Measurements from ENCODE around the gene CPT1B.

Gene CPT1B

DNA sequence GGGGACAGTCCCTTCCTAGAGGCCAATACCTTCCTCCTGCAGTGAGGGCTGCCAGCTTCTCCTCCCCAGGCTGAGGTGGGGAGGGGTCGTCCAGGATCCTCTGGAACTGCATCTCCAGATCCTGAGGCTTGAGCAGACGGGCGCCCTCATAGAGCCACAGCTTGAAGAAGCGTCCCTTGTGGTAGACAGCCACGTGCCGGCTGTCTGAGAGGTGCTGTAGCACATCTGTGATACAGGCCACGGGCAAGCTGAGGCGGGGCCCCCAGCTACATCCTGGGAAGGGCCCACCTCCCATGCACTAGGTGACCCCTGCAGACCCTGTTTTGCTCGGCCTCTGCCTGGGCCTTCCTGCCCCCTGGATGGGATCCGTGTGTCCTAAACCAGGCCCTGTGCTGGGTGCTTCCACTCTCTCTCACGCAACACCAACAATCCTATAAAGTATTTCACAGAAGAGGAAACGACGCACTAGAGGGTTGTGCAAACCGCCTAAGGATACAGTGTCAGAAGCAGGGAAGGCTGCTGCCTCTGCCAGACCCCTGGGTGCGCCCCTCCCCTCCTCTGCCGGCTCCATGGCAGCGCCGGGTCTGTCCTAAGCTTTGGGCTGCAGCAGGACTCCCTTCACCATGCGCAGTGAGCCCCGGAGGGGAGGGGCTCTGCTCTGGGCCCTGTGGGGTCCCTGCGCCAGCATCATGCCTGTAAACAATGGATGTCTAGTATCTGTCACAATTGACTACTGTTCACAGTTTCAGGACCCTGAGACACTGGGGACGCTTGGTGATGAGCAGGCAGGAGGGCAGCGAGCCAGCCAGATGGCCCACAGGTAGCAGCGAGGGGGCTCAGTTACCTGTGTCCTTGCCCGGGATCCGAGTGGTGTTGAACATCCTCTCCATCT, 4.5 kb downstream of the CPT1B start:
- no peak for TF ChIP-seq CTCF (conservative IDR thresholded peaks at IDR 0.05; ENCODE audit: low read depth, low read length)
- no peak for DNase-seq (ENCODE audit: low read depth)
- no peak overlapping the region for H3K4me3 ChIP-seq (ENCODE audit: low read depth, low read length)

DNA sequence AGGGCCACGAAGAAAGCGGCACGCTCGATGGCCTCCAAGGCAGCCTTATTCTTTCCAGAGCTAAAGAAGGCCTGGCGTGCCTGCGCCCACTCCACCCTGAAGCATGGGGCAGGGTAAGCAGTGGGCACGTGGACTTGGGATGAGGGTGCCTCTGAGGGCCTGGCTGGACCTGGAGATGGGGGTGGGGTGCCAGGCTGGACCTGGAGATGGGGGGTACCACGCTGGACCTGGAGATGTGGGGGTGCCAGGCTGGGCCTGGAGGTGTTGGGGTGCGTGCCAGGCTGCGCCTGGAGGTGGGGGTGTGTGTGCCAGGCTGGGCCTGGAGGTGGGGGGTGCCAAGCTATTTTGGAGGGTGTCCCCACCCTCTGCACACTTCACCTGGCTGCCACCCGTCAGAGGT, 5.3 kb downstream of the CPT1B start:
- TF ChIP-seq CTCF (conservative IDR thresholded peaks at IDR 0.05; ENCODE audit: low read depth, low read length) = no peak
- DNase-seq (ENCODE audit: low read depth) = no peak
- no peak overlapping the region for H3K4me3 ChIP-seq (ENCODE audit: low read depth, low read length)

DNA sequence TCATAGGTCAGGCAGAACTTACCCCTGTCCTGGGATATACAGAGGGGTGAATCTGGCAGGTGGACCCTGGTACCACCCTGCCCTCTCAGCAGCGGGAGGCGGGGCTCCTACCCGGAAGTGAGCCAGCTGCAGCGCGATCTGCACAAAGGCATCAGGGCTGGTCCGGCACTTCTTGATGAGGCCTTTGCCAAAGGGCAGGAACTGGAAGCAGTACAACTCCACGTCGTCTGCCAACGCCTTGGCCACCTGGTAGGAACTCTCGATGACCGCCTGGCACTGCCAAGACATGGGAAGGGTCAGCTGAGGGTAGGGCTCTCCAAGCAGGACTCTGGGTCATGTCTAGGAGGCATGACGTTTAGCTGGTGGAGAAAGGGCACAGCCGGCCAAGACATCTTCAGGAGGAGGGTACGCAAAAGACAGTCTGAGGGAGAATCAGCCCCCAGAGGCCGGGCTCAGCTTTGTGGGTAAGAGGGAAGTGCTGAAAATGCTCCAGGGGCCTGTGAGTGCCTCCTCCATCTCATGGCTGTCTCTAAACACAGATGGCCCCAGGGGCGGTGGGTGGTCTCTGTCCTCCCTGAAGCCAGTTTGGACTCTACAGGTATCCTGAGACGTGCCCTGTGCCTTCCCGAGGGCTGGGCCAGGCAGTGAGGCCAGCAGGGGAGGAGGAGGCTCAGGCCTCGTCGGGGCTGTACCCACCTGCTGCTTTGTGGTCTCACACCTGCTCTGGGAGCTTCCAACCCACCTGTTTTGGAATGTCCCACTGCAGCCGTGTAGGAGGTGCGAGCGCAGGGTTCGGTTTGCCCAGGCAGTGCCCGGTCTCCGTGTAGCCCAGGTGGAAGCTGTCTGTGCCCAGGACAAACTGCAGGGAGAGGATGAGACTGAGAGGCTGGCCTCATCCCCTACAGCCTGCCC, 6.7 kb downstream of the CPT1B start:
- H3K4me3 ChIP-seq (ENCODE audit: low read depth, low read length) = no peak overlapping the region
- no peak for DNase-seq (ENCODE audit: low read depth)
- TF ChIP-seq CTCF (conservative IDR thresholded peaks at IDR 0.05; ENCODE audit: low read depth, low read length) = no peak

DNA sequence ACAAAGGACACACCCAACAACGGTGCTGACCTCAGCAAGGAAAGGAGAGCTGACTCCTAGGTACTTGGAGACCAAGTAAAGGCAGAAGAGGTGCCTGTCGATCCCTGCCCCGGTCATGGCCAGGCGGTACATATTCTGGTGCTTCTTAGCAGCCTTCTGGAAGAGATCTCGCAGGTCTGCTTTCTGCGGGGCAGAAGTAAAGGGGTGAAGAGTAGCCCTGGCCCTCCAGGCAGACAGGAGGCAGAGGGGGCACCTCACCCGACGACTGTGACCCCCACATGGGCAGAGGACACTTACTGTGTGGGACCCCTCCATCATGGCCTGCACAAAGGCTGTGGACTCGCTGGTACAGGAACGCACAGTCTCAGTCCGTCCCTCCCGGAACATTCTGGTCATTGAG, 7.4 kb downstream of the CPT1B start:
- no peak for TF ChIP-seq CTCF (conservative IDR thresholded peaks at IDR 0.05; ENCODE audit: low read depth, low read length)
- no peak for DNase-seq (ENCODE audit: low read depth)
- H3K4me3 ChIP-seq (ENCODE audit: low read depth, low read length) = no peak overlapping the region

GRCh38 chr22:50569896-50570535, 8.2 kb downstream of the CPT1B start:
- H3K4me3 ChIP-seq (ENCODE audit: low read depth, low read length) = no peak overlapping the region
- DNase-seq (ENCODE audit: low read depth) = no peak
- TF ChIP-seq CTCF (conservative IDR thresholded peaks at IDR 0.05; ENCODE audit: low read depth, low read length) = no peak

GRCh38 chr22:50569041-50569459, 9.2 kb downstream of the CPT1B start:
- TF ChIP-seq CTCF (conservative IDR thresholded peaks at IDR 0.05; ENCODE audit: low read depth, low read length) = no peak

More at GRCh38 chr22:50569041-50569459, 9.2 kb downstream of the CPT1B start:
- no peak for DNase-seq (ENCODE audit: low read depth)
- no peak overlapping the region for H3K4me3 ChIP-seq (ENCODE audit: low read depth, low read length)
